GM18909 (cell line): Measurements from ENCODE around the gene PCGF2.
"Not testable (repeated sequence)": the region's sequence is repeated elsewhere in the genome, so short reads cannot be mapped to it uniquely, and the experiment has no call there.

ENCODE experiments used
- ATAC-seq: cut with Tn5 transposase; IDR thresholded peaks from one replicate; pipeline ENCODE4 v1.9.1; 2021; ENCODE audit warnings: mild to moderate bottlenecking; ENCODE audit not compliant: unreplicated experiment, poor library complexity

Gene PCGF2

GRCh38 chr17:38738007-38738662 lies 10.0 kb downstream of the PCGF2 start:
- ATAC-seq, result no peak

- ATAC-seq, result no peak
These were observed 12.8 kb downstream of the PCGF2 start for GRCh38 chr17:38735161-38735997.

- ATAC-seq, result no peak
These were observed 13.9 kb downstream of the PCGF2 start for GRCh38 chr17:38733982-38734973.

- no peak for ATAC-seq
These were observed 14.7 kb downstream of the PCGF2 start for GRCh38 chr17:38733282-38733981.

- no peak for ATAC-seq
These were observed 15.5 kb downstream of the PCGF2 start for GRCh38 chr17:38732376-38733281.

GRCh38 chr17:38731526-38732294 lies 16.4 kb downstream of the PCGF2 start:
- no peak for ATAC-seq

GRCh38 chr17:38730526-38731379 lies 17.4 kb downstream of the PCGF2 start:
- no peak for ATAC-seq

GRCh38 chr17:38729886-38730525 lies 18.1 kb downstream of the PCGF2 start, which contains the start of gene CISD3:
CISD3 (plus strand) TSS chr17:38730341; CDS start chr17:38730359, 18 bp downstream.
- peak; percentile 82 for ATAC-seq

GRCh38 chr17:38729368-38729885 lies 18.7 kb downstream of the PCGF2 start:
- ATAC-seq, result no peak

GRCh38 chr17:38728290-38728831 lies 19.8 kb downstream of the PCGF2 start:
- no peak for ATAC-seq

GRCh38 chr17:38727736-38728135 lies 20.4 kb downstream of the PCGF2 start:
- no peak for ATAC-seq

GRCh38 chr17:38726145-38726544 lies 22.0 kb downstream of the PCGF2 start:
- ATAC-seq, result not testable (repeated sequence)

- ATAC-seq, result no peak
These were observed 23.1 kb downstream of the PCGF2 start for GRCh38 chr17:38725066-38725465.

- no peak for ATAC-seq
These were observed 23.7 kb downstream of the PCGF2 start for GRCh38 chr17:38724337-38724988.

GRCh38 chr17:38721802-38722201 lies 26.3 kb downstream of the PCGF2 start:
- no peak for ATAC-seq

GRCh38 chr17:38720941-38721340 lies 27.2 kb downstream of the PCGF2 start:
- ATAC-seq, result no peak
